Measurements from ENCODE around the gene OTUB2.

OTUB2 gene

GRCh38 chr14:93997916-93998870 lies 27.9 kb upstream of the OTUB2 start:
- DNase-seq = no peak

DNA sequence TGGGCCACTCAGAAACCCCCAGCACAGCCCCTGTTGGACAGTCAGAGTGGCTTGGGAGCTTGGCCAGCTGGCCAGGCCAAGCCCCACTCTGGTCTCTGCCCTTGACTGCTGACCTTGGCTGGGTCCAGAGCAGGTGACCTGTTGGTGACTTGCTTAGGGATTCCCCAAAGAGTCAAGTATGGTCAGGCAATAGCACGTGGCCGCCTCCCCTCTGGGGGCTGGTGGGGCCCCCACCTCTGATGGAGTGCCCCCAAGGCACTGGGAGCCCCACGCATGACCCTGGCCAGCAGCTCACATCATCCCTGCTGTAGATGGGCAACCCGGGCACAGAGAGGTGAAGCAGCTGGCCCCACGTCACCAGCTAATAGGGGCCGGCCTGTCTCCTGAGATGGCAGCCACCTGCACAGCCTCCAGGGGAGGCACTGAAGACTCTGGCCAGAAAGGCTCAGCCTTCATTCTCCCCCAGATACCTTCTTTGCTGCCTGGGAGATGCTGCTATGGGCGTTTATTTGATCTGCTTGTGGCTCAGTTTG lies 27.2 kb upstream of the OTUB2 start:
- DNase-seq = no peak

DNA sequence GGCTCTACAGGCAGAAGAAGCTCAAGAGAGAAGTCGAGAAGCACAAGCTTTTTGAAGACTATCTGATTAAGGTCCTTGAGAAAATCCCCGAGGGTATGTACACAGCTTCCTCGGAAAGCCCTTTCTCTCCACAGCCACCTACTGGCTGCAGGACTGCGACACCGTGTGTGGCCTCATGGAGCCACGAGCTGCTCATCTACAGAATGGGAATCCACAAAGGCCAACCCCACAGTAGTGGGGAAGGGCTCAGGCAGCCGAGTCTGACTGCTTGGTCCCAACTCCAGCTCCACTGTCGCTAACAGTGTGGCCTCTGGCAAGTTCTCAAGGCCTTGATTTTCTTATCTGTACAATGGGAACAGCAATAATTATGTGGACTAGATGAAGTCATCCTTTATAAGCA lies 26.6 kb upstream of the OTUB2 start:
- DNase-seq = no peak

GRCh38 chr14:94000267-94000666 lies 25.9 kb upstream of the OTUB2 start:
- no peak for DNase-seq

GRCh38 chr14:94001016-94001415 lies 25.1 kb upstream of the OTUB2 start:
- no peak for DNase-seq

- DNase-seq = peak; percentile 70
Observed at GRCh38 chr14:94001501-94002396, 24.4 kb upstream of the OTUB2 start.

GRCh38 chr14:94003397-94003796 lies 22.7 kb upstream of the OTUB2 start:
- DNase-seq = no peak

DNA sequence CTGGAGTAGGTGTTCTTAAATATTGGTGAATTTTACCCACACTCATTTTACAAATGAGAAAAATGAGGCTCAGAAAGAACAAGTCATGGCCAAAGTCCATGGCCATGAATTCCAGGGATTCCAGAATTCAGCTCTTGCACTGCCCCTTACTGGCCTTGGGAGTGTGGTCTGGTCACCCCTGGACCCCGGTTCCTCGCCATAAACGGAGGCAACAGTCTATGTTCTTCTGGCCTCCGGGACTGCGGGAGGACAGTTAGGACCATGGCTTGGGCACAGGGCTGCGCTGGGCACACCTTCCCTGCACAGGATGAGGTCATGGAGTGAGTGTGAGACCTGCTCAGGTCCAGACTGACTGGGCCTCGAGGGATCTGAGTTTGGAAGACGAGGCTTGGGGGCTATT lies 22.1 kb upstream of the OTUB2 start:
- DNase-seq = no peak

DNA sequence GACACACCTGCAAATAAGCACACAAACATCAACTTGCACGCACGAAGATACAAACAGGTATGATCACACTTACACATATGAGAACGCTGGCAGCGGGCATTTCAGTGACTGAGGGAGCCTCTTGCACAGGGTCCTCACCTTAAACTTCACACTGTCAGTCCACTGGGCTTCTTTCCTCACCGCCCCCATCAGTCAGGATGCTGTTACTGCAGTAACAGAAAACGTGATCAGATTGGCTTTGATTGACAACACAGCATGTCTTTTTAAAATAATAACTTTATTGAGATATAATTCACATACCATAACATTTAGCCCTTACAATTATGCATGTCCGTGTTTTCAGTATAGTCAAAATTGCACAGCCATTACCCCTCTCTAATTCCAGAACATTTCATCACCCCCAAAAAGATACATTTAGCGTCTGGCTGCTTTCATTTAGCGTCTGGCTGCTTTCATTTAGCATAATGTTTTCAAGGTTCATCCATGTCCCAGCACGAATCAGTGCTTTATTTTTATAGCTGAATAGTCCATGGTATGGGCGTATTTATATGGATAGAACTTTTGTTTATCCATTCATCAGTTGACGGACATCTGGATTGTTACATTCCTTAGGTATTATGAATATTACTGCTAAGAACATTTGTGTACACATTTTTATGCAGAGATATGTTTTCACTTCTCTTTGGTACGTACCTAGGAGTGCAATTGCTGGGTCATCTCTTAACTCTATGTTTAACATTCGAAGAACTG lies 20.6 kb upstream of the OTUB2 start:
- DNase-seq = no peak

DNA sequence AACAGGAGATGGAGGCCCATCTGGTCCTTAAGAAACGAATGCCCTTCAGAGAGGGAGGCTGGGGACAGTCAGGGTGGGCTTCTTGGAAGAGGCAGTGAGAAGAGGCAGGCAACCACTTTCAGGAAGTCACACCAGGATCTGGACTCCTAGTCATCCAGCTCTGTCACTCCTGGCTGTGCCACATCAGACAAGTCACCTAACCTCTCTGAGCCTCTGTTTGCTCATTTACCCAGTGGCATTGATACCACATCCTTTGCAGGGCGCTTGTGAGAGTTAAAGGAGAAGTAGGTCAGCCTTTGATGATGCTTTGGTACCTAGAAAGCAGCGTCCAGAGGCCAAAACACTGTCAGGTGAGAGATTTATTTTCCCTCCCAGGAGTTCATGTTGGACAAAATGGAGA lies 17.9 kb upstream of the OTUB2 start:
- DNase-seq = no peak

- DNase-seq = no peak
Observed at GRCh38 chr14:94009767-94010166, 16.4 kb upstream of the OTUB2 start.

DNA sequence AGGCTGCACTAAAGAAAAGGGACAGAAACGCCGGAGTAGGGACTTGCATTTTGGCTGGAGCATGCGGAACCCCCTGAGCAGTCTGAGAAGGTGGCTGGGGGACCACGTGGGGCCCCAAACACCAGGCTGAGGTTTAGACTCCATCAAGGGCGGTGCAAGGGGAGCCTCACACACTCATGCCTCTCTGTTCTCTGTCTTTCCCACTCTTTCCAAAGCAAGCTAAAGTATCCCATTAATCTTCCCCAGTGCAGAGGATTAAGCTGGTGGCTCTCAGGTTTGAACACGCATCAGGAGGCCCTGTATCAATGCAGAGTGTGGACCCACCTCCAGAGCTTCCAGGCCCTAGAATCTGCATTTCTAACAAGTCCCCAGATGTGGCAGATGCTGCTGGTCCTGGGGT lies 15.5 kb upstream of the OTUB2 start:
- DNase-seq = no peak

DNA sequence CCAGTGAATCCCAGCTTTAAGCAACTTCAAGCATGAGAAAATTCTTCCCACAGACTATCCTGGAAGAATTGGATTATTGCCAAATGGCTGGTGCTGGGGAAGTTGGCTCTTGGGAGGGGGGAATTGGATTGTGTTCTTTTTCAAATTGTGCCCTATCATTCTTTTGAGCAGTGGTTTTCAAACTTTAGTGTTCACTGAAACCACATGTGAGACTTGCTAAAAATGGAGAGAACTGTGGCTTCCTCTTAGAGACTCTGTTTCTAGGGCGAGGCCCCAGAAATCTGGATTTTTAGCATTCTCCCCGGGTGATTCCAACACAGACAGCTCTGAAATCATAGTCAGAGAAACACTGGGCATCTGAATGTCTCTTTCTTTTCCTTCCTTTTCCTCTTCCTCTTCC lies 14.3 kb upstream of the OTUB2 start:
- peak; percentile 48 for DNase-seq

DNA sequence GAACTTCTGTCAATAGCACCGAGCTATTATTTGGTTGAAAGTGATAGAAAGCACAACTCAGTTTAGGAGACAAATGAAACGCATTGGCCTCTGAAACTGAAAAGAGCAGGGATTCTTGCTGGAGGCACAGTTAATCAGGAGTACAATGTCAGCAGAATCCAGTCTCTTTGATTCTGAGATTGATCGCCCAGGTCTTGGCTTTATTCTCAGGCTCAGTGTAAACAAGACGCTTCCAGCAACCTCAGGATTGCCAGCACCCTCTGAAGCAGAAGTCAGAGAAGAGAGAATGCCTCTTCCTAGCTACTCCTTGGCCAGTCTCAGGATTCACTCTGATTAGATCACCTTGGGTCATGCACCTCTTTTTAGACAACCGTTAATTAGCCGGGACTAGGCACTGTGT lies 11.8 kb upstream of the OTUB2 start:
- no peak for DNase-seq

- DNase-seq = no peak
Observed at GRCh38 chr14:94015223-94015622, 10.9 kb upstream of the OTUB2 start.

GRCh38 chr14:94016446-94016976 lies 9.6 kb upstream of the OTUB2 start:
- DNase-seq = no peak

DNA sequence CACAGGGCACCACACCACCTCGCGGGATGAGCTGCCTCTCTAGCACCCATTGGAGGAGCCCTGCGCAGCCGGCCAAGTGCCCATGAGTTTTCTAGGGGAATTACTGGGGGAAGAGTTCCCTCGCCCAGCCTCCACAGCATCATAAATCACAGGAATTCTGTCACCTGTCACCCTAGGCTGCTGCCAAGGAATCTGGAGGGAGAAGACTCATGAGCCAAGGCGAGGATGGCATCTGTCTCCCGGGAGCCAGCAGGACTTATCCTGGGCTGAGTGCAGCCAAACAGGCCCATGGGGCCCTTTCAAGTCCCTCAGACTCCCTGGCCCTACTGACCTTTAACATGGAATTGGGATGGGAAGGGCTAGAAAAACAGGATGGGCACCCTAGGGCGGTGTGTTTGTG lies 7.8 kb upstream of the OTUB2 start:
- no peak for DNase-seq

DNA sequence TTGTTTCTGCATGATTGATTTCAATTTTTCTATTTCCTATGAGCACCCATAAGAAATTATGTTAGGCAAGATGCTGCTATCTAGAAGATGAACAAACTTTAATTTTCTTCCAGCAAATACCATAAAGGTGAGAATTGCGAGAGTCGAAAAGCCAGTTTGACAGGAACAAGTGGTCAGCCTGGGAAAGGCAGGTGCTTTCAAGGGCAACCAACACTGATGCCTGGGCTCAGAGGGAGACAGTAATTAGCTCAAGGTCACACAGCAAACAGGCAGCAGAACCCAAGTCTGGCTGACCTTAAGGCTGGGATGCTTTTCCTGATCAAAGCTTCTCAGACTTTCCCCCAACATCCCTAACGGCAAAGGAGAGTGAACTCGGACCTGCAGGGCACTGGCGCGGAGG lies 6.8 kb upstream of the OTUB2 start:
- DNase-seq = no peak

DNA sequence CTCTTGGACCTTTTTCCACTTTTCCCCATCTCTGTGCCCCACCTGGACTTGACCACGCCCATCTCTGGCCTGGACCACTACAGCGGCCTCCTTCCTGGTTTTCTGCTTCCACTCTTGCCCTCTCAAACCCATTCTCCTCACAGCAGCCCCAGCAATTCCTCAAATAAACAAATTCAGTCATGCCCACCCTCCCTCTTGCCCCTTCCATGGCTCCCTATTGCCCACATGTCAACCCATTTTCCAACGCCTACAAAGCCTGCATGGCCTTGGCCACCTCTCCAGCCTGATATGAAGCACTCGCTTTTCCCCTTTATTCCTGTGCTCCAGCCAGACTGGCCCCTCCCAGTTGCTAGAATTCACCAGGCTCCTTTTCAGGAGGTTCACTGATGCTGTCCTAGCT lies 5.9 kb upstream of the OTUB2 start:
- no peak for DNase-seq

DNA sequence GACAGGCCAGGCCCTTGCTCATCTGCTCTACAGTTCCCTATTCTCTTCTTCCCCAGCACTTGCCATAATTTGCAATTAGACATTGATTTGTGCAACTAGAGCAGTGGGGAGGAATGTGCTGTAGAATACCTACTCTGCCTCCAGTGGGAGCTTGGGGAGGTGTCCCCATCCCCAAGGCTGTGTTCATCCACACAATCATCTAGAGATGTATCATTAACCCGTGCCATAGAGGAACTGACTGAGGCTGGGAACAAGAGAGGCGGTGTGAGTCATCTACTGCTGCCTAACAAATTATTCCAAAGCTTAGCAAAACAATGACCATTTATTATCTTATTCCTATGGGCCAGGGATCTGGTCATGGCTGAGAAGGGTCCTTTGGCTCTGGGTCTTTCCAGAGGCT lies 5.1 kb upstream of the OTUB2 start:
- no peak for DNase-seq

DNA sequence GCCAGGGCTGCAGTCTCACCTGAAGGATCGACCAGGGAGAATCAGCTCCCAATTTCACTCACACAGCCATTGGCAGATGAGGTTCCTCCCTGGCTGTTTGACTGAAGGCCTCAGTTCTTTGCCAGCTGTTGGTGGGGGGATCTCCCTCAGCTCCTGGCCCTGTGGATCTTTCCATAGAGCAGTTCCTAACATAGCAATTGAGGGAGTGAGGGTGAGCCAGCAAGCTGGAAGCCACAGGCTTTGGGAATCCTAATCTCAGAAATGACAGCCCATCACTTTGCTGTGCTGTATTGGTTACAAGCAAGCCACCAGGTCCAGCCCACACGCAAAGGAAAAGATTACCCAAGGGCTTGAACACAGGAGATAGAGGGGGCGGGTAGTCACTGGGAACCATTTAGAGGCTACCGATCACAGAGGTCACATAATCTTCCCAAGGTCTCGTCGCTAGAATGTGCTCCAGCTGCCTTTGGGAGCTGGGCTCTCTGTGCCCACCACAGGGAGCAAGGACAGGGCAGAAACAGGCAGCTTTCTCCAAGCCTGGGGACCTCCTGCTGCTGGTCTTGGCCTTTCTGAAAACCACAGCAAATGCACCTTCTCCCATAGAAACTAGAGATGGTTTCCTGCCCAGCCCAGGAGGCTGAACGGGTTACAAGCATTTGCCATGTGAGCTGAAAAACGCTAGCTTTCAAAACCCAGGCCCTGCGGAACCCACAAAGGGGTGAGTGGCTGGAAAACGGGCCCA lies 4.6 kb upstream of the OTUB2 start:
- no peak for DNase-seq
